Neuronal stem cell (in vitro differentiated cells): ENCODE measurements around the gene RAB6B.

Experiments used
- DNase-seq: peaks from one replicate; pipeline ENCODE4 v3.0.0-alpha.2; 2013; ENCODE audit warnings: low spot score
- H2AFZ ChIP-seq: one replicate; pipeline ENCODE4 v1.6.1; 2013; ENCODE audit warnings: mild to moderate bottlenecking, low read length, inconsistent platforms
- H2AK5ac ChIP-seq: 2 replicates; pipeline ENCODE4 v1.6.1; 2013; ENCODE audit warnings: low read depth, mild to moderate bottlenecking, inconsistent platforms, low read length, moderate library complexity, mixed read lengths
- H2BK120ac ChIP-seq: 2 replicates; pipeline ENCODE4 v1.6.1; 2013; ENCODE audit warnings: low read depth, mild to moderate bottlenecking, inconsistent platforms, low read length, moderate library complexity, mixed read lengths
- H2BK12ac ChIP-seq: one replicate; pipeline ENCODE4 v1.6.1; 2013; ENCODE audit warnings: low read length, inconsistent platforms
- H2BK15ac ChIP-seq: 2 replicates; pipeline ENCODE4 v1.6.1; 2013; ENCODE audit warnings: mild to moderate bottlenecking, low read length, inconsistent platforms, mixed read lengths
- H2BK5ac ChIP-seq: one replicate; pipeline ENCODE4 v1.6.1; 2013; ENCODE audit warnings: inconsistent platforms, mild to moderate bottlenecking, low read length, moderate library complexity
- H3K14ac ChIP-seq: one replicate; pipeline ENCODE4 v1.6.1; 2013; ENCODE audit warnings: low read length, inconsistent platforms
- H3K18ac ChIP-seq: 2 replicates; pipeline ENCODE4 v1.6.1; 2013; ENCODE audit warnings: low read length, inconsistent platforms
- H3K23ac ChIP-seq: 2 replicates; pipeline ENCODE4 v1.6.1; 2013; ENCODE audit warnings: low read depth, mild to moderate bottlenecking, mixed read lengths, low read length, inconsistent platforms; ENCODE audit not compliant: poor library complexity
- H3K27ac ChIP-seq: replicated peaks from 3 replicates; pipeline ENCODE4 v1.5.1; 2013; ENCODE audit warnings: low read length, inconsistent platforms
- H3K27me3 ChIP-seq, 3 experiments: 2 replicates each; pipeline ENCODE4 v1.6.1; 2013; ENCODE audit warnings: low read length in 3 of 3, mild to moderate bottlenecking in 2 of 3, inconsistent platforms in 1 of 3, low read depth in 1 of 3, mixed read lengths in 1 of 3, moderate library complexity in 1 of 3; ENCODE audit not compliant: control insufficient read depth in 3 of 3, insufficient read depth in 3 of 3
- H3K36me3 ChIP-seq, 2 donors: replicated peaks in 1 of 2; 2 replicates each; pipeline ENCODE4 v1.6.1; 2013; ENCODE audit warnings: low read length in 2 of 2; ENCODE audit not compliant: control insufficient read depth in 2 of 2, insufficient read depth in 2 of 2
- H3K4ac ChIP-seq: 2 replicates; pipeline ENCODE4 v1.6.1; 2013; ENCODE audit warnings: inconsistent platforms, mild to moderate bottlenecking, low read length, moderate library complexity
- H3K4me1 ChIP-seq, 2 donors: 1 replicate in 1 of 2; 2 replicates in 1 of 2; pipeline ENCODE4 v1.6.1; 2013; ENCODE audit warnings: low read length in 2 of 2, low read depth in 1 of 2; ENCODE audit not compliant: control insufficient read depth in 2 of 2, insufficient read depth in 1 of 2
- H3K4me2 ChIP-seq: one replicate; pipeline ENCODE4 v1.6.1; 2013; ENCODE audit warnings: mild to moderate bottlenecking, low read length, inconsistent platforms; ENCODE audit not compliant: insufficient read depth, poor library complexity, severe bottlenecking
- H3K4me3 ChIP-seq, 2 donors: 2 replicates each; pipeline ENCODE4 v1.5.1; 2013; ENCODE audit warnings: low read length in 2 of 2, mild to moderate bottlenecking in 2 of 2, inconsistent platforms in 1 of 2, moderate library complexity in 1 of 2
- H3K79me1 ChIP-seq: one replicate; pipeline ENCODE4 v1.6.1; 2013; ENCODE audit warnings: low read depth, mild to moderate bottlenecking, inconsistent platforms, low read length, moderate library complexity
- H3K9ac ChIP-seq: one replicate; pipeline ENCODE4 v1.6.1; 2013; ENCODE audit warnings: mild to moderate bottlenecking, low read depth, low read length, inconsistent platforms; ENCODE audit not compliant: poor library complexity
- H3K9me3 ChIP-seq, 2 donors: replicated peaks in 1 of 2; 2 replicates each; pipeline versions ENCODE3 to v1.6.1; 2013; ENCODE audit warnings: low read length in 2 of 2, mild to moderate bottlenecking in 2 of 2, inconsistent platforms in 1 of 2, low read depth in 1 of 2, mixed read lengths in 1 of 2, moderate library complexity in 1 of 2; ENCODE audit not compliant: control insufficient read depth in 2 of 2, insufficient read depth in 1 of 2
- H4K8ac ChIP-seq: one replicate; pipeline ENCODE4 v1.6.1; 2013; ENCODE audit warnings: low read depth, mild to moderate bottlenecking, inconsistent platforms, low read length, moderate library complexity
- H4K91ac ChIP-seq: one replicate; pipeline ENCODE4 v1.6.1; 2013; ENCODE audit warnings: low read length, low read depth, mild to moderate bottlenecking, inconsistent platforms; ENCODE audit not compliant: poor library complexity
- WGBS, 2 donors: extraction: QIAGEN DNeasy Blood & Tissue Kit; methylation state at CpG; one replicate each; pipeline ENCODE4 v1.1.7; 2013; ENCODE audit warnings: missing lambda C conversion rate in 2 of 2, mixed read lengths in 1 of 2; ENCODE audit not compliant: insufficient read length in 2 of 2, insufficient replicate concordance in 1 of 2; ENCODE audit errors: extremely low coverage in 2 of 2; 5-methylcytosine and 5-hydroxymethylcytosine counted together

RAB6B gene

GRCh38 chr3:133935843-133936769 lies 40.4 kb upstream of the RAB6B start:
- Histone ChIP-seq H2BK120ac (no peak overlapping the region), H3K14ac (no peak overlapping the region), H3K4me2 (no peak overlapping the region), H4K8ac (no peak overlapping the region), H3K9ac (peak overlapping the region; percentile 57), H3K4me3 (no peak overlapping the region), H3K9me3 (no peaks in the 10 kb centered on the region), H3K4ac (no peak overlapping the region), H3K27ac (no peak overlapping the region), H3K23ac (no peak overlapping the region), H3K18ac (peak overlapping the region; percentile 32), H3K4me1 (no peaks in the 10 kb centered on the region), H2BK5ac (peak overlapping the region; percentile 58), H3K27me3 (peaks cover 0 to 33% (median 0%) of the 10 kb centered on the region in 3 experiments), H3K36me3 (no peaks in the 10 kb centered on the region), H2AK5ac (no peak overlapping the region), H2BK15ac (no peak overlapping the region), H3K79me1 (no peaks in the 10 kb centered on the region), H2AFZ (no peak overlapping the region), H2BK12ac (no peak overlapping the region), H4K91ac (no peak overlapping the region)
- DNase-seq = no peak
- WGBS, 2 donors = no CpG with 5 or more reads among the region's 13 CpGs

GRCh38 chr3:133934996-133935842 lies 39.5 kb upstream of the RAB6B start:
- Histone ChIP-seq H2AK5ac (no peak overlapping the region), H2BK12ac (no peak overlapping the region), H2BK120ac (no peak overlapping the region), H3K4me2 (no peak overlapping the region), H3K4me3 (no peak overlapping the region), H3K79me1 (no peaks in the 10 kb centered on the region), H3K4me1 (no peaks in the 10 kb centered on the region), H3K9me3 (no peaks in the 10 kb centered on the region), H2AFZ (no peak overlapping the region), H2BK15ac (no peak overlapping the region), H3K4ac (no peak overlapping the region), H2BK5ac (peak overlapping the region; percentile 58), H3K23ac (no peak overlapping the region), H4K91ac (no peak overlapping the region), H3K9ac (peak overlapping the region; percentile 57), H3K27ac (no peak overlapping the region), H3K14ac (no peak overlapping the region), H3K18ac (peak overlapping the region; percentile 32), H3K27me3 (peaks cover 0 to 24% (median 0%) of the 10 kb centered on the region in 3 experiments), H4K8ac (no peak overlapping the region), H3K36me3 (no peaks in the 10 kb centered on the region)
- WGBS, 2 donors = no CpG with 5 or more reads among the region's 11 CpGs
- no peak for DNase-seq

- WGBS, 2 donors = no CpG with 5 or more reads among the region's 10 CpGs
- no peaks in the 10 kb centered on the region for H3K79me1 ChIP-seq
- peak overlapping the region; percentile 36 for H3K9ac ChIP-seq
- H3K4ac ChIP-seq = no peak overlapping the region
- H3K27me3 ChIP-seq = peaks cover 0 to 27% (median 0%) of the 10 kb centered on the region in 3 experiments
- no peak overlapping the region for H4K91ac ChIP-seq
- peak overlapping the region in 1 of 2 donors; percentile 45 for H3K4me3 ChIP-seq
- H2BK12ac ChIP-seq = no peak overlapping the region
- no peak overlapping the region for H3K23ac ChIP-seq
- no peaks in the 10 kb centered on the region for H3K9me3 ChIP-seq
- H3K36me3 ChIP-seq = no peaks in the 10 kb centered on the region
- H2BK120ac ChIP-seq = no peak overlapping the region
- H2BK15ac ChIP-seq = no peak overlapping the region
- DNase-seq = no peak
- no peak overlapping the region for H2AFZ ChIP-seq
- no peak overlapping the region for H3K27ac ChIP-seq
- no peaks in the 10 kb centered on the region for H3K4me1 ChIP-seq
- H3K18ac ChIP-seq = peak overlapping the region; percentile 20
- no peak overlapping the region for H4K8ac ChIP-seq
- H3K14ac ChIP-seq = peak overlapping the region; percentile 17
- no peak overlapping the region for H2BK5ac ChIP-seq
- no peak overlapping the region for H3K4me2 ChIP-seq
- no peak overlapping the region for H2AK5ac ChIP-seq
Measured at GRCh38 chr3:133934073-133934970, 38.6 kb upstream of the RAB6B start.
